DND-41 (cell line): ENCODE results near the gene SHANK1.

Experiments used
- ATAC-seq: fragments of 200-7000 bp; cut with Tn5 transposase; 3 replicates; pipeline ENCODE4 v1.9.1; 2021; ENCODE audit warnings: low read depth; ENCODE audit not compliant: insufficient read depth
- DNase-seq: peaks from one replicate; pipeline ENCODE4 v3.0.0-alpha.2; 2020
- H2AFZ ChIP-seq: 2 replicates; pipeline ENCODE4 v1.6.0; 2012; ENCODE audit warnings: low read depth, low read length
- H3K27ac ChIP-seq: 2 replicates; pipeline ENCODE4 v1.5.1; 2012; ENCODE audit warnings: low read length, inconsistent platforms
- H3K27me3 ChIP-seq: fragments of 200-600 bp; sonication (generic); 2 replicates; pipeline ENCODE4 v1.6.0; 2012; ENCODE audit warnings: low read length, mild to moderate bottlenecking, inconsistent platforms; ENCODE audit not compliant: insufficient read depth, poor library complexity
- H3K36me3 ChIP-seq: 2 replicates; pipeline ENCODE4 v1.5.1; 2012; ENCODE audit warnings: low read length, inconsistent platforms; ENCODE audit not compliant: insufficient read depth
- H3K4me1 ChIP-seq: 2 replicates; pipeline ENCODE4 v1.5.1; 2012; ENCODE audit warnings: mild to moderate bottlenecking, low read length; ENCODE audit not compliant: insufficient read depth
- H3K4me2 ChIP-seq: 2 replicates; pipeline ENCODE4 v1.6.0; 2012; ENCODE audit warnings: mild to moderate bottlenecking, moderate library complexity, low read length, inconsistent platforms; ENCODE audit not compliant: insufficient read depth
- H3K4me3 ChIP-seq, 2 experiments: fragments of 200-600 bp in 1 of 2; shearing (Covaris generic) in 1 of 2; 2 replicates each; pipeline ENCODE4 v1.5.1; 2012 to 2016; ENCODE audit warnings: inconsistent platforms in 2 of 2, low read length in 2 of 2, mild to moderate bottlenecking in 2 of 2, low read depth in 1 of 2, moderate library complexity in 1 of 2
- H3K79me2 ChIP-seq: 2 replicates; pipeline ENCODE4 v1.6.0; 2012; ENCODE audit warnings: low read length, inconsistent platforms; ENCODE audit not compliant: insufficient read depth
- H3K9ac ChIP-seq: 2 replicates; pipeline ENCODE4 v1.6.0; 2012; ENCODE audit warnings: low read depth, mild to moderate bottlenecking, inconsistent platforms, low read length, moderate library complexity
- H3K9me3 ChIP-seq: 2 replicates; pipeline ENCODE4 v1.5.1; 2012; ENCODE audit warnings: low read length, moderate library complexity, mild to moderate bottlenecking, inconsistent platforms; ENCODE audit not compliant: insufficient read depth, severe bottlenecking
- H4K20me1 ChIP-seq: 2 replicates; pipeline ENCODE4 v1.6.0; 2012; ENCODE audit warnings: low read length; ENCODE audit not compliant: insufficient read depth
- CTCF ChIP-seq: IDR thresholded peaks from 2 replicates; pipeline ENCODE4 v1.5.1; 2012; ENCODE audit warnings: borderline replicate concordance, low read length, moderate library complexity, mild to moderate bottlenecking; ENCODE audit not compliant: poor library complexity, severe bottlenecking; ENCODE audit errors: extremely low read depth
- EZH2 ChIP-seq: IDR thresholded peaks from 3 replicates; pipeline ENCODE4 v1.6.1; 2012; ENCODE audit warnings: borderline replicate concordance, low read depth, mild to moderate bottlenecking, moderate library complexity, low read length, inconsistent platforms; ENCODE audit not compliant: severe bottlenecking

The SHANK1 gene

GRCh38 chr19:50703915-50704796 lies 15.4 kb downstream of the SHANK1 start:
- H3K4me3 ChIP-seq = no peak overlapping the region
- H3K4me2 ChIP-seq = no peak overlapping the region
- H2AFZ ChIP-seq = no peak overlapping the region
- ATAC-seq = no peak
- no peak for DNase-seq
- no peaks in the 10 kb centered on the region for H3K36me3 ChIP-seq
- no peak overlapping the region for H3K9ac ChIP-seq
- no peak overlapping the region for H3K27ac ChIP-seq
- no peaks in the 10 kb centered on the region for H3K4me1 ChIP-seq
- H3K9me3 ChIP-seq = no peaks in the 10 kb centered on the region
- no peaks in the 10 kb centered on the region for H3K79me2 ChIP-seq
- H4K20me1 ChIP-seq = no peaks in the 10 kb centered on the region; the same call in 1 of the 2 replicates
- no peaks in the 10 kb centered on the region for H3K27me3 ChIP-seq
- no peak for TF ChIP-seq EZH2

- Histone ChIP-seq H3K27me3 (no peaks in the 10 kb centered on the region), H3K4me3 (no peak overlapping the region), H3K27ac (no peak overlapping the region), H3K36me3 (no peaks in the 10 kb centered on the region), H2AFZ (no peak overlapping the region), H3K9ac (no peak overlapping the region), H3K4me2 (no peak overlapping the region), H3K9me3 (no peaks in the 10 kb centered on the region), H3K79me2 (no peaks in the 10 kb centered on the region), H3K4me1 (no peaks in the 10 kb centered on the region), H4K20me1 (no peaks in the 10 kb centered on the region; the same call in 1 of the 2 replicates)
- DNase-seq = no peak
- no peak for ATAC-seq
- no peak for TF ChIP-seq EZH2
- TF ChIP-seq CTCF = no peak
Measured at GRCh38 chr19:50702871-50703829, 16.5 kb downstream of the SHANK1 start.

DNA sequence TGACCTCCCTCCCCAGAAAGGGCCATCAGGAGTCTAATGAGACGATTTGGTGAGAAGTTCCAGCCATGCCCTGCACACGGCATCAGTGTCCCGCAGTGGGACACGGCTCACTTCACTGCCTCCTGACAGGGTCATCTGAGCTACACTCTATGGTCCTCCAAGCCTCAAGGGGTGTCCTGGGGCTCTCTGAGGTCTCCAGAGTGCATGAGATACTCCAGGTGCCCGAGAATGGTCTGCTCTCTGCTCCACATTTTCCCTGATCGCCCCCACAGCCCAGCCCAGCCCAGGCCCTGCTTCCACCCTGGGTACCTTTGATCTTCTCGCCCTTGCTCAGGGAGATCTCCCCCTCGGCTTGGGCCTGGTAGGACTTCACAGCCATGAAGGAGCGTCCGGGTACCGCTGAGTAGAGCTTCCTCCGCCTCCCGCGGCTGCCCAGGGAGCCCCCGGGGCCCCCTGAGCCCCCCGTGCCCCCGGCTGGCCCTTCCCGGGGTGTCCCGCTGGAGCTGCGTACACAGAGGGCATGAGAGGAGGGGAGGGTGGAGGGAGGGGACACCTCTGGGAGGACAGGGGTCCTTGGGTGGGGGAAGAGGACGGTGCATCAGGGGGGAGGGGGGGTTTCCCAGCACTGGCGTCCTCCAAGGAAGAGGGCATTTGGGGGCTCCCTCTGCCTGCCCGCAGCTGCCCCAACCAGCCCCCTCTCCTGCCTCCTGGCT lies 17.3 kb downstream of the SHANK1 start:
- Histone ChIP-seq H3K4me2 (no peak overlapping the region), H3K36me3 (no peaks in the 10 kb centered on the region), H2AFZ (no peak overlapping the region), H3K27ac (no peak overlapping the region), H4K20me1 (no peaks in the 10 kb centered on the region; the same call in 1 of the 2 replicates), H3K4me1 (no peaks in the 10 kb centered on the region), H3K9ac (no peak overlapping the region), H3K79me2 (no peaks in the 10 kb centered on the region), H3K4me3 (no peak overlapping the region), H3K9me3 (no peaks in the 10 kb centered on the region), H3K27me3 (no peaks in the 10 kb centered on the region)
- ATAC-seq (no peak), DNase-seq (no peak)
- TF ChIP-seq EZH2 = no peak
- TF ChIP-seq CTCF = no peak
